Measurements from ENCODE around the gene KRTAP12-2. TPM values are rescaled to one million over a fixed set of nuclear protein-coding genes. Genes with fewer than 3 reads are reported as not detected.
A peak's percentile ranks its signal among the peaks of the same experiment; 100 is the strongest.

Gene KRTAP12-2
- total RNA-seq, 1 experiment from 2014 or later: not detected

DNA sequence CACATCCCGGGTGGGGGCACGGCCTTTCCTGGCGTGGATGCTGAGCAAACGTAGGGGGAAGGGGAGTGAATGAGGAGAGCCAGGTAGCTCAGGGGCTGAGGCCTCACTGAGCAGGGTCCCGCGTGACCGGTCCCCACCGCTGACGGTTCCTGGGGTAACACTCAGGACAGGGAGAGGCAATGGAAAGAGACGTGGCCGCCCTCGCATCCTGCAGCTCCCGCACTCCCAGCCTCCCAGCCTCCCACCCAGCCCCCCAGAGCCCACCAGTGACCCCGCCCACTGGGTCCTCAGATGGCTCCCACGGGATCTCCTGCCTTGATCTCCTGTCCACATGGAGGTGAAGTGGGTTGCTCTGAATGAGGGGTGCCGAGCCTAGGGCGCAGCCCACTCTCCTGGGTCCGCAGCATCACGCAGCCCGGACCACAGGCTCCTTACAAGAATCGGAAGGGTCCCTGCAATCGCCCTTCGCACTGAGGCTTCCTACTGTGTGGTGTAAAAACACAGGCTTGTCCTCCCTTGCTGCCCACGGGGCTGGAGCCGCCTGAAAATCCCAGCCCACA lies 42.2 kb upstream of the KRTAP12-2 start:
- H3K4me1 Mint-ChIP-seq: peaks cover 77% of the 10 kb centered on the region
- CTCF ChIA-PET: interaction anchor here (1.3 to 3.7 kb wide), 7 partner anchors 10 to 199 kb away, joined by 3 to 21 read pairs (median 8); no protein-coding TSS in a partner anchor
- peaks cover 82% of the 10 kb centered on the region for H3K27me3 Mint-ChIP-seq (ENCODE audit: low read depth)
- H3K4me3 Mint-ChIP-seq: peak overlapping the region; percentile 75
- POLR2A ChIA-PET: interaction anchor here (1.0 to 1.3 kb wide), 2 partner anchors 40 to 51 kb away, joined by 3 to 4 read pairs; no protein-coding TSS in a partner anchor
- H3K36me3 Mint-ChIP-seq: no peaks in the 10 kb centered on the region
- peak overlapping the region; percentile 89; the same call in 1 of the 2 replicates for H3K27ac Mint-ChIP-seq
- no peak for ATAC-seq
- no peak for DNase-seq (ENCODE audit: low spot score)
- no peak for TF ChIP-seq ZNF219 (CRISPR knock-in tag; IDR thresholded peaks at IDR 0.05; ENCODE audit: borderline replicate concordance)
- TF ChIP-seq, protein P1, sequence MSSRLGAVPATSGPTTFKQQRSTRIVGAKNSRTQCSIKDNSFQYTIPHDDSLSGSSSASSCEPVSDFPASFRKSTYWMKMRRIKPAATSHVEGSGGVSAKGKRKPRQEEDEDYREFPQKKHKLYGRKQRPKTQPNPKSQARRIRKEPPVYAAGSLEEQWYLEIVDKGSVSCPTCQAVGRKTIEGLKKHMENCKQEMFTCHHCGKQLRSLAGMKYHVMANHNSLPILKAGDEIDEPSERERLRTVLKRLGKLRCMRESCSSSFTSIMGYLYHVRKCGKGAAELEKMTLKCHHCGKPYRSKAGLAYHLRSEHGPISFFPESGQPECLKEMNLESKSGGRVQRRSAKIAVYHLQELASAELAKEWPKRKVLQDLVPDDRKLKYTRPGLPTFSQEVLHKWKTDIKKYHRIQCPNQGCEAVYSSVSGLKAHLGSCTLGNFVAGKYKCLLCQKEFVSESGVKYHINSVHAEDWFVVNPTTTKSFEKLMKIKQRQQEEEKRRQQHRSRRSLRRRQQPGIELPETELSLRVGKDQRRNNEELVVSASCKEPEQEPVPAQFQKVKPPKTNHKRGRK (CRISPR knock-in tag; IDR thresholded peaks at IDR 0.05; ENCODE audit: borderline replicate concordance): no peak
- TF ChIP-seq PRRX2 (CRISPR knock-in tag; IDR thresholded peaks at IDR 0.05): no peak
- TF ChIP-seq ZNF423 (CRISPR knock-in tag; IDR thresholded peaks at IDR 0.05): no peak
- no peaks in the 10 kb centered on the region for H3K9me3 Mint-ChIP-seq

DNA sequence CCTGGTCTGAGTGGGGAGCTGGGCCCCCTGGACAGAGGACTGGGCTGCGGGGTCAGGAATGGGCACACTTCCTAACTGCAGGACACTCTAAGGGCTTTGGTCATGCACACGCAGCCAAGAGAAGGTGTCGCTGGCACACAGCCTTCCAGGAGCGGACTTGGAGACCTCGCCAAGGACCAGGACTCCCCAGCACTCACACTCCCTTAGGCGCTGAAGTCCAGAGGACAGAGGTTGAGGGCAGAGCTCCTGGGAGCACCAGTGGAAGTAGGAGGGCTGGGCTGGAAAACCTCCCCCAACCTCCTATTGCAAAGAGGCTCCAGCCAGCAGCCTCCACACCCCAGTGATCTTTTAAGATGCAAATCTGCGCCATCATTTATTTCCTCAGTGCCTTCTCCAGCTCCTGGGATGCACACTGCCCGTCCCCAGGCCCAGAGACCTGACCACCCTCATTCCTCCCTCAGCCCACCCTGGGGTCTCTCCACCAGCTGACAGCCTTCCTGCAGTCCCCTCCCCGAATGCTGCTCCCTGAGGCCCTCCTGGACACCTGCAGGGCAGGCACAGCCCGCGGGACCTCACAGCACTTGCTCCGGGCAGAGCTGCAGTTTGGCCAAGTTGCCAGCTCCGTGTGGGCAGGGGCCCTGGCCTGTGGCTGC lies 41.6 kb upstream of the KRTAP12-2 start:
- peaks cover 76% of the 10 kb centered on the region for H3K4me1 Mint-ChIP-seq
- H3K27me3 Mint-ChIP-seq (ENCODE audit: low read depth): peaks cover 76% of the 10 kb centered on the region
- ATAC-seq (peak; percentile 8), DNase-seq (ENCODE audit: low spot score) (no peak)
- ChIA-PET CTCF (interaction anchor here (1.3 to 3.7 kb wide), 3 partner anchors 10 to 85 kb away, joined by 3 to 21 read pairs (median 6); no protein-coding TSS in a partner anchor), POLR2A (interaction anchor here (0.7 to 1.3 kb wide), 3 partner anchors 41 to 60 kb away, joined by 3 to 4 read pairs (median 3); no protein-coding TSS in a partner anchor)
- no peaks in the 10 kb centered on the region for H3K36me3 Mint-ChIP-seq
- peak overlapping the region; percentile 75 for H3K4me3 Mint-ChIP-seq
- no peaks in the 10 kb centered on the region for H3K9me3 Mint-ChIP-seq
- TF ChIP-seq, protein P2, sequence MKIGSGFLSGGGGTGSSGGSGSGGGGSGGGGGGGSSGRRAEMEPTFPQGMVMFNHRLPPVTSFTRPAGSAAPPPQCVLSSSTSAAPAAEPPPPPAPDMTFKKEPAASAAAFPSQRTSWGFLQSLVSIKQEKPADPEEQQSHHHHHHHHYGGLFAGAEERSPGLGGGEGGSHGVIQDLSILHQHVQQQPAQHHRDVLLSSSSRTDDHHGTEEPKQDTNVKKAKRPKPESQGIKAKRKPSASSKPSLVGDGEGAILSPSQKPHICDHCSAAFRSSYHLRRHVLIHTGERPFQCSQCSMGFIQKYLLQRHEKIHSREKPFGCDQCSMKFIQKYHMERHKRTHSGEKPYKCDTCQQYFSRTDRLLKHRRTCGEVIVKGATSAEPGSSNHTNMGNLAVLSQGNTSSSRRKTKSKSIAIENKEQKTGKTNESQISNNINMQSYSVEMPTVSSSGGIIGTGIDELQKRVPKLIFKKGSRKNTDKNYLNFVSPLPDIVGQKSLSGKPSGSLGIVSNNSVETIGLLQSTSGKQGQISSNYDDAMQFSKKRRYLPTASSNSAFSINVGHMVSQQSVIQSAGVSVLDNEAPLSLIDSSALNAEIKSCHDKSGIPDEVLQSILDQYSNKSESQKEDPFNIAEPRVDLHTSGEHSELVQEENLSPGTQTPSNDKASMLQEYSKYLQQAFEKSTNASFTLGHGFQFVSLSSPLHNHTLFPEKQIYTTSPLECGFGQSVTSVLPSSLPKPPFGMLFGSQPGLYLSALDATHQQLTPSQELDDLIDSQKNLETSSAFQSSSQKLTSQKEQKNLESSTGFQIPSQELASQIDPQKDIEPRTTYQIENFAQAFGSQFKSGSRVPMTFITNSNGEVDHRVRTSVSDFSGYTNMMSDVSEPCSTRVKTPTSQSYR (CRISPR knock-in tag; IDR thresholded peaks at IDR 0.05): peak; percentile 78
- TF ChIP-seq ZBTB21 (CRISPR knock-in tag; IDR thresholded peaks at IDR 0.05; ENCODE audit: borderline replicate concordance): no peak
- TF ChIP-seq ZNF263 (CRISPR knock-in tag; IDR thresholded peaks at IDR 0.05; ENCODE audit: low read depth): peak; percentile 72; the same call in 1 of the 2 replicates
- TF ChIP-seq KAT7 (CRISPR knock-in tag; IDR thresholded peaks at IDR 0.05; ENCODE audit: borderline replicate concordance): 0 out of 2 replicates have a peak, but pooled peaks have one; percentile 59
- TF ChIP-seq, protein P3, sequence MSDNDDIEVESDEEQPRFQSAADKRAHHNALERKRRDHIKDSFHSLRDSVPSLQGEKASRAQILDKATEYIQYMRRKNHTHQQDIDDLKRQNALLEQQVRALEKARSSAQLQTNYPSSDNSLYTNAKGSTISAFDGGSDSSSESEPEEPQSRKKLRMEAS (CRISPR knock-in tag; IDR thresholded peaks at IDR 0.05): peak; percentile 49
- TF ChIP-seq ZNF423 (CRISPR knock-in tag; IDR thresholded peaks at IDR 0.05): peak; percentile 74
- TF ChIP-seq, protein P4, sequence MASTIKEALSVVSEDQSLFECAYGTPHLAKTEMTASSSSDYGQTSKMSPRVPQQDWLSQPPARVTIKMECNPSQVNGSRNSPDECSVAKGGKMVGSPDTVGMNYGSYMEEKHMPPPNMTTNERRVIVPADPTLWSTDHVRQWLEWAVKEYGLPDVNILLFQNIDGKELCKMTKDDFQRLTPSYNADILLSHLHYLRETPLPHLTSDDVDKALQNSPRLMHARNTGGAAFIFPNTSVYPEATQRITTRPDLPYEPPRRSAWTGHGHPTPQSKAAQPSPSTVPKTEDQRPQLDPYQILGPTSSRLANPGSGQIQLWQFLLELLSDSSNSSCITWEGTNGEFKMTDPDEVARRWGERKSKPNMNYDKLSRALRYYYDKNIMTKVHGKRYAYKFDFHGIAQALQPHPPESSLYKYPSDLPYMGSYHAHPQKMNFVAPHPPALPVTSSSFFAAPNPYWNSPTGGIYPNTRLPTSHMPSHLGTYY (CRISPR knock-in tag; IDR thresholded peaks at IDR 0.05): no peak
- 0 out of 2 replicates have a peak overlapping the region, but pooled peaks have one; percentile 49 for H3K27ac Mint-ChIP-seq

DNA sequence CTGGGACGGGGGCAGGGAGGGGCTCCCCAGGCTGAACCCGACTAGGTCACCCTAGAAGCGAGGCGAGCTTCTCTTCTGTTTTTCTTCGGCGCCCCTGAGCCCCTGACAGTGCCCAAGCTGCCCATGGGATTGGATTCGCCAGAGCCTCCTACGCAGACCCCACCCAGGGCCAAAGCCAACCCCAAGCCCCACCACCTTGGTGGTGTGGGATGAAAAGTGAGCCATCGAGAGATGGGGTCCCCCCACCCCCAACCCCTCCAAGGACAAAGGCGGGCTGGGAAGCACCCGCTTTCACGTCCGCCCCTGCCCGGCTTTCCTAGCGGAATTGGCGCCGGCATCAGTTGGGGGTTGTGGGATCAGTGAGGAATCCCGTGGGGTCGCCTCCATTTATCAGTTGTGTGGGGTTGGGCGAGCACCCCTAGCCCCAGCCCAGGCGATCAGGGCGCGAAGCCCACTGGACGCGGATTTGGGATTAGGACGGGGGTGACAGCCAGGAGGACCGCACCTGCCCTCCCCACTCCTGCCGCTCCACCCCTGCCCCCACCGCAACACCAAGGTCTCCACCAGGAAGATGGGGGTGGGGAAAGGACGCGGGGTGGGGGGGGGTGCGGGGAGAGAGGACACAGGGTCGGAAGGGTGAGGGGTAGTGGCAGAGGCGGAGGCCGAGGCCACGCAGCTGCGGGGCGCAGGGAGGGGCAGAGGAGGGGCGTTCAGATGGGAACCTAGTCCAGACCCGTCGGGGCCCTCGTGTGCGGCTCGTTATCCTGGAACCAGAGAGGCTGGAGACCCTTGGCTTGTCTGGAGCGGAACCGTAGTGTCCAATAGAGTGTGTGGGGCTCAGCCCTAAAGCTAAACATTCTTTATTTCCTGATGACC lies 40.2 kb upstream of the KRTAP12-2 start:
- Mint-ChIP-seq H3K4me1 (peaks cover 78% of the 10 kb centered on the region), H3K36me3 (no peaks in the 10 kb centered on the region), H3K4me3 (peak overlapping the region; percentile 75), H3K27me3 (ENCODE audit: low read depth) (peaks cover 63% of the 10 kb centered on the region), H3K9me3 (no peaks in the 10 kb centered on the region), H3K27ac (peak overlapping the region; percentile 100)
- ChIA-PET CTCF (interaction anchor here (1.0 to 1.1 kb wide), 3 partner anchors 9 to 87 kb away, joined by 3 to 6 read pairs (median 4); partner anchors contain the start of gene KRTAP10-12), POLR2A (no interaction called here)
- peak; percentile 5 for ATAC-seq
- DNase-seq (ENCODE audit: low spot score): no peak
- TF ChIP-seq OVOL2 (CRISPR knock-in tag; IDR thresholded peaks at IDR 0.05; ENCODE audit: borderline replicate concordance) (no peak), ZNF671 (CRISPR knock-in tag; IDR thresholded peaks at IDR 0.05) (no peak), CBFB (CRISPR knock-in tag; IDR thresholded peaks at IDR 0.05; ENCODE audit: low read depth) (no peak), ZNF121 (CRISPR knock-in tag; IDR thresholded peaks at IDR 0.05) (no peak), ZNF317 (CRISPR knock-in tag; IDR thresholded peaks at IDR 0.05; ENCODE audit: borderline replicate concordance, low read depth) (no peak)
- TF ChIP-seq, protein P5, sequence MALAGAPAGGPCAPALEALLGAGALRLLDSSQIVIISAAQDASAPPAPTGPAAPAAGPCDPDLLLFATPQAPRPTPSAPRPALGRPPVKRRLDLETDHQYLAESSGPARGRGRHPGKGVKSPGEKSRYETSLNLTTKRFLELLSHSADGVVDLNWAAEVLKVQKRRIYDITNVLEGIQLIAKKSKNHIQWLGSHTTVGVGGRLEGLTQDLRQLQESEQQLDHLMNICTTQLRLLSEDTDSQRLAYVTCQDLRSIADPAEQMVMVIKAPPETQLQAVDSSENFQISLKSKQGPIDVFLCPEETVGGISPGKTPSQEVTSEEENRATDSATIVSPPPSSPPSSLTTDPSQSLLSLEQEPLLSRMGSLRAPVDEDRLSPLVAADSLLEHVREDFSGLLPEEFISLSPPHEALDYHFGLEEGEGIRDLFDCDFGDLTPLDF (CRISPR knock-in tag; IDR thresholded peaks at IDR 0.05): no peak
